LNCaP clone FGC (cell line): Measurements from ENCODE around the gene HOXD3.

Source experiments
- DNase-seq: peaks from one replicate; pipeline ENCODE4 v3.0.0-alpha.2; 2011; ENCODE audit warnings: low read depth
- H3K4me3 ChIP-seq: 2 replicates; pipeline ENCODE4 v1.5.1; 2011; ENCODE audit warnings: mild to moderate bottlenecking, low read depth, low read length, control low read depth
- TF ChIP-seq, protein P1 (sequence below): IDR thresholded peaks from 2 replicates; pipeline ENCODE4 v1.5.1; 2012; ENCODE audit warnings: mild to moderate bottlenecking; ENCODE audit not compliant: control insufficient read depth, insufficient read depth; ENCODE audit errors: extremely low read depth

Gene HOXD3

DNA sequence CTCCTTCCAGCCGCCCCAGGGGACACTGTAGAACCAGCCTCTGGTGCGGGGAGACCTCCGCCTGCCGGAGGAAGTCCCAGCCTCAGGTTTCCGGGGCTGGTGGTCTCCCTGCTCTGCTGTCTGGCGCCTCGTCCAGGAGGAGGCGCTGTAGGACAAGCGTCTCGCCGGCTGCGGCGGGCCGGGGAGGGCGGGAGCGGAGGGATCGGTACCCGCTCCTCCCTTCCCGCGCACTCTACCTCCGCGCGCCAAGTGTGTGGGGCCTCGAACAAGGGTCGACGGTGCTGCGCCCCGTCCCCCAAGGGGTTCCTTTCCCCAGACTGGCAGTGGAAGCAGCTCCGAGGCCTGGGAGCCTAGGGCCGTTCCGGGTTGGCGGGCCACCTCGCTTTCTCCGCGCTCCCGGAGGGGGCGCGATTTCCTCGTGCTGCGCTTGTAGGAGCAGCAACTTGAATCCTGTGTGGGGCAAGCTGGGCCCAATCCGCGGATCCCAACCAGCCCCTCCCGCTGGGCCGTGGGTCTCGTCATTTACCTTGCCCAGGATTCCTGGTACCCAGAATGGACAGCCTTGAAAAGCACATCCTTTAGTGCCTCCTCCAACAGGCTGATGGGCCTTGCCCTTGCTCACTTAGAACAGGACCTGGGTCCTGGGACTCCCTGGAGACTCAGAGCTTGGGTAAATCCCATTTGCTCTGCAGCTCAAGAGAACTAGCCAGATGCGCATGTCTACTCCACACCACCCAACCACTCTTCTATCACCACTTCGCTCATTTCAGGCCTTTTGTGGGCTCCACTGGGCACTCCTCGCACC, 16.4 kb upstream of the HOXD3 start:
- H3K4me3 ChIP-seq = peak overlapping the region; percentile 41
- TF ChIP-seq, protein P1, sequence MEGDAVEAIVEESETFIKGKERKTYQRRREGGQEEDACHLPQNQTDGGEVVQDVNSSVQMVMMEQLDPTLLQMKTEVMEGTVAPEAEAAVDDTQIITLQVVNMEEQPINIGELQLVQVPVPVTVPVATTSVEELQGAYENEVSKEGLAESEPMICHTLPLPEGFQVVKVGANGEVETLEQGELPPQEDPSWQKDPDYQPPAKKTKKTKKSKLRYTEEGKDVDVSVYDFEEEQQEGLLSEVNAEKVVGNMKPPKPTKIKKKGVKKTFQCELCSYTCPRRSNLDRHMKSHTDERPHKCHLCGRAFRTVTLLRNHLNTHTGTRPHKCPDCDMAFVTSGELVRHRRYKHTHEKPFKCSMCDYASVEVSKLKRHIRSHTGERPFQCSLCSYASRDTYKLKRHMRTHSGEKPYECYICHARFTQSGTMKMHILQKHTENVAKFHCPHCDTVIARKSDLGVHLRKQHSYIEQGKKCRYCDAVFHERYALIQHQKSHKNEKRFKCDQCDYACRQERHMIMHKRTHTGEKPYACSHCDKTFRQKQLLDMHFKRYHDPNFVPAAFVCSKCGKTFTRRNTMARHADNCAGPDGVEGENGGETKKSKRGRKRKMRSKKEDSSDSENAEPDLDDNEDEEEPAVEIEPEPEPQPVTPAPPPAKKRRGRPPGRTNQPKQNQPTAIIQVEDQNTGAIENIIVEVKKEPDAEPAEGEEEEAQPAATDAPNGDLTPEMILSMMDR = peak; percentile 95
- DNase-seq = no peak

DNA sequence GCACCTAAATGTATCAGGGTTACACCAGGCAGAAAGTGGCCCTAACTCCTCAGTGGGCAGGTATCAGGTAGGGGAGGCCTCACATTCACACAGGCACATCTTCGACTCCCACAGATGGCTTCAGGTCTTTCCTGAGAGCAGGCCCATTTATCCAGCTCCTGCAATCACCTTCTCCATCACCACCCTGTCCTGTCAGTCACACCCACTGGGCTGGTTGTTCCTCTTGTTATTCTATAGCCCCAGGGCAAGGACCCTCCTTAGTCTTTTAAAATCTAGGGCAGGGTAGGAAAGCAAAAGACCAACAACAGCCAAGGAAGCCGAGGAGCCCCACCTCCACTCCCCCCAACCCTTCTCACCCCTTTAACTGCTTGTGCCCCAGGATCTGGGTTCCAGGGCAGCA, 14.8 kb upstream of the HOXD3 start:
- no peak for DNase-seq
- TF ChIP-seq, protein P1 = no peak
- H3K4me3 ChIP-seq = no peak overlapping the region

DNA sequence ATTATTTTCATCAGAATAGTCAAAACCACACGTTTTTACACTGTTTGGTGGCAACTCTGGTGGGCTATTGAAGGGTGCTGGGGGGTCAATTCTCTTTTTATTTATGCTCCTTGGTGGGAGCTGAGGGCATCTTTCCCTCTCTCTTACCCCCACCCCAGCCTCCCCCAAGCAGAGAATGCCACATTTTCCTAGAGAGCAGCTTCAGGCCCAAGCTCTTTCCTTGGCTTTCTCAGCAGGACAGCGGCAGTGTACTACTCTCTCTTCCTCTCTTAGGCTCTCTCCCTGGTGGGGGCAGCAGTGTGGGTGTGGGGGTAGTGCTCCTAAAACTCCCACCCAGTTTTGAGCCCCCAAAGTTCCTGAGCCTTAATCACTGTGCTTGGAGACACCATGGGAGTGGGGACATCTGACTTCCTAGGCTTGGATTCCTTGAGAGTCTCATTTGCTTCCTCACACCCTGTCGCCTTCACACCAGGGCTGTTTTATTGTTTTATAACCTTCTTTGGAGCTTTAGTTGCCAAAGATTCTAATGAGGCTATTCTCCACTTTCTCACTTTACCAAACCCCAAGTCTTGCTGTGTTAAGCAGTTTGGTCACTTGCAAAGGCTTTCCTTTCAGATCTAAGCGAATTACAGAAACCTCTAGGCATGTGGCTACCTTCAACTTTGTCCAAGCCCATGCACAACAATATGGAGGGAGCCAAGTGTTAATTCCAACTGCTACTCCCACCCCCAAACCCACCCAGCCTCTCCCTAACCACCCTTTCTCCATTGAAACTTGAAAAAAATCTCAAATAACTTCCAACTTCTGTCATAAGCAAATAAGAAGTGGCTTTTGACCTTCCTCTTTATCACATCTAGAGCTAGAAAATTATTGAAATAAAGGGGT, 11.8 kb upstream of the HOXD3 start:
- TF ChIP-seq, protein P1 = no peak
- no peak overlapping the region for H3K4me3 ChIP-seq
- DNase-seq = no peak

DNA sequence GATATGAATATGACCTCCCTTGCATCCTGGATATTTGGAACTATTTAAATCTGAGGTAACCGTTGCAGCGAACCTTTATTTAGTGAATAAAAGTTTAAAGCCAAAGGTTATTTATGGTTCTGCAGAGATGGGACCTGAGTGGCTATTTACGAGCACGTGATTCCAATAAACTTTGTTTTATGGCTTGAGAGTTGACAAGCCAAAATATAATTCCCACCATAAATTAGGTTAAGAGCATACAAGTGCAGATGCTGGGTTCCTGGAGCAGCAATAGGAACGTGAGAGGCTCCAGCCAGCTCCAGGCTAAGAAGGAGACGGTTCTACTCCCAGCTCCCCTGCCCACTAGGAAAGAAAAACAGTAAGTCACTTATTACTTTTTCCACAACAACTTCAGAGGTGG, 11.0 kb upstream of the HOXD3 start:
- H3K4me3 ChIP-seq = no peak overlapping the region
- TF ChIP-seq, protein P1 = no peak
- DNase-seq = peak; percentile 26

DNA sequence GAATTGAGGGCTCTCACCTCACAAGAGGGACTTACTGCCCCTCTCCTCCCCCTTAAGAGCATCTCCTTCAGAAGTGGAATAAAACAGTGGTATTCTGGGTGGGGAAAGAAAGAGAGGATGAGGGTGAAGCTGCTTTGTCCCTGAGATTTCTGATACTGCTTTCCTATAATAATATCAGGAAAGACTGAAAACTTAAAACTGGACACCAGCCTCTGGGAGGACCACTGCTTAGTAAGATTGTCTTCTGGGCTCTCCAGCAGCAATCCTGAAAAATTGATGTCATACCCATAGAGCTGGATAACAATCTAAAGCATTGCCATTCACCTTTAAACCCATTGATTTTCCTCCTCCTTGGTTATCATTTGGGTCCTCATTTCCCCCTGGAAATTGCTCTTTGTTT, 10.5 kb upstream of the HOXD3 start:
- no peak for DNase-seq
- TF ChIP-seq, protein P1 = no peak
- no peak overlapping the region for H3K4me3 ChIP-seq

DNA sequence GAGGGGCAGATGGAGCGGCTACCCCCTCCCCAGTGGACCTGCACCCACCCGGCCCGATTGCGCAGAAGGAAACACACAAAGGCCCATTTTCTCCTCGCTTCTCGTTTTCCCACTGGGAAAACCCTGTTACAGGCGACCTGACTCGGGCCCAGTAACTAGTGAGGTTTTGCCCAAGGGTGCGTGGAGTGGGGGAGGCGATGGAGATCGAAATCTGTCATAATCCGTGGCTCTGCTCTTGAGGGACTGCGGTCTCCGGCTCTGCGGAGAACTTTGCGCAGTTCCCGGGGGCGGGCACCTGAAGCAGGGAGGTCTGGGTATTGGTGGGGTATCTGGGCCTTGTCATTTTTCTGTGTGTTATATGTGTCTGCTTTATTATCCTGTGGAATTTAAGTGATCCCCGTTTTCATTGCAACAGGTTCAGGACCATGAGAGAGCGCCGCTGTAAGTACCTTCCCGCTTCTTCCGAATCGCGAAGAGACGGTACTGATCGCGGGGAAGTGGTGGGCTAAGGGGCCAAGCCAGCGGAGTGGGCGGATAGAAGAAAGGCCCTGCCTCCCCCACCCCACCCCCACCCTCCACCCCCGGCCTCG, 9.8 kb upstream of the HOXD3 start:
- no peak for DNase-seq
- TF ChIP-seq, protein P1 = no peak
- H3K4me3 ChIP-seq = no peak overlapping the region
